ENCODE measurements around the gene ITSN2.

DNA sequence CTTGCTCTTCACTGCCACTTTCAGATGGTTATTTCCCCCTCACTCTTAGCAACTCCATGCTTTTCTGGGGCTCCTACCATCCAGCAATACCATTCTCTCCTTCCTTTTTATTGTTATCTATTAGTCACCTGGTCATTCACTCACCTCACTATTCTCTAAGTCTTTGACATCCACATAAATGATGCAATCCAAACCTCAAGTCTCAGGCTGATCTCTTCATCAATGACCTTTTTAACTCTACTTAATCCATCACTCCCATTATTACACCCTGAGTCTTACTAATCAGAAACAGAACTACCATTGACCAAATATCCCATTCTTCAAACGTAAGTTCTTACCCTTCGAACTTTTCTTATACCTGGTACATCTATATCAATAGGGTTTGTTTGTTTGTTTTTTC is 79.7 kb downstream of the ITSN2 start:
- TF ChIP-seq POLR2A (IDR thresholded peaks at IDR 0.05; ENCODE audit: low read depth, low read length): no peak
- TF ChIP-seq TAF1 (IDR thresholded peaks at IDR 0.05; ENCODE audit: borderline replicate concordance, low read depth, low read length): no peak
- TF ChIP-seq POLR2AphosphoS5 (IDR thresholded peaks at IDR 0.05; ENCODE audit: low read depth, low read length): no peak

All from GM12892 (cell line).